HG03159 (cell line): ENCODE results near the gene ZBTB20.

ENCODE experiments used
- ATAC-seq: cut with Tn5 transposase; IDR thresholded peaks from one replicate; pipeline ENCODE4 v1.9.1; 2021; ENCODE audit warnings: mild to moderate bottlenecking, moderate library complexity; ENCODE audit not compliant: unreplicated experiment

ZBTB20 gene

GRCh38 chr3:114453361-114453780 lies 693.7 kb downstream of the ZBTB20 start:
- ATAC-seq = no peak

DNA sequence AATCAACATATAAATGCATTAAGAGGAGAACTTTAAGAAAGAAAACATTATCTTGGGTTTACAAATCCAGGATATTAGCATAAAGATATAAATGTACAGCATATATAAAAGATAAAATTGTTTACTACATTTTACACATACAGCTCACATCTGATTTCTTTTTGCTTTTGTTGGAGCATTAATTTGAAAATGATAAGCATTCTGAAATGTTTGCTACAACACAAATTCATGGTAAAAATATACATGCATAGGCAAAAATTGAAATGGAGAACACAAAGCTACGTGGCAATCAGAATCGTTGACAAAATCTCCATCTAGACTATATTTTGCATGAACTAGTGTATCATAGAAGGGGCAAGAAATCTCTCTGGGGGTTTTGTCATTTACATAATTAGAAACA lies 694.2 kb downstream of the ZBTB20 start:
- no peak for ATAC-seq

DNA sequence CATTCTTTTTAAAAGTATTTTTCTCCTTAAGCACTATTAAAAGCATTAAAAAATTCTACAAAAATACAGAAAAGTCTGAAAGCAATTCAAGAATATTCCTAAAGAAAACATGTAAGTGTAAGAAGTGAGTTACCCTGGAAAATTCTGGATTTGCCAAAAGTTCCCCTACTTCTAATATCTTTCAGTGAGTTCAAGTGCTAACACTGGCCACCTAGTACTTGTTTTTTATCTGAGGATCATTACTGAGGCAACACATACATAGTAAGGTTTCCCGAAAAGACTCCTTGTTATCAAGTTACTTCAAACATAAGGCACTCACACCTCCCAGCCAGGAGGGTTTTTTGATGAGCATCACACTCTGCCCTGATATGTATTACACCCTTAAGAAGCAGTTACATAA lies 694.8 kb downstream of the ZBTB20 start:
- no peak for ATAC-seq

DNA sequence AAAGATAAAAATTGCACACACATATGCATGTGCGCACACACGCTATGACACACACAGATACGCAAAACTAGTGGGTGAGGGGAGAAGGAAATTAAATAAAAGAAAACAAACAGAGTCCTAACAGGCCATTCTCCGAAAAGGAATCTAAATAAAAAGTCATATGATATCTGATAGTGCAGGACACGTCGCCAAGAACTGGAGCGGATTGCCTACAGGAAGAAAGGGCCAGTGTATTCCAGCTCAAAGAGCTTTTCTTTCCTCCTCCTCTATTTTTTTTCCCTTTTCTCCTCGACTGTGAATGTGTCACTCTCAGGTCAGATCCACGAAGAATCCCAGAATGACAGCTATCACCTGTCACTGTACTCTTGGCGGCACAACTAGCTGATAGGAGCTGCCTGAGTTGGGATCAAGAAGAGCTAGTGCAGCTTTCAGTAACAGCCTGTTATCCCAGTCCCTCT lies 695.5 kb downstream of the ZBTB20 start:
- ATAC-seq = peak; percentile 3

DNA sequence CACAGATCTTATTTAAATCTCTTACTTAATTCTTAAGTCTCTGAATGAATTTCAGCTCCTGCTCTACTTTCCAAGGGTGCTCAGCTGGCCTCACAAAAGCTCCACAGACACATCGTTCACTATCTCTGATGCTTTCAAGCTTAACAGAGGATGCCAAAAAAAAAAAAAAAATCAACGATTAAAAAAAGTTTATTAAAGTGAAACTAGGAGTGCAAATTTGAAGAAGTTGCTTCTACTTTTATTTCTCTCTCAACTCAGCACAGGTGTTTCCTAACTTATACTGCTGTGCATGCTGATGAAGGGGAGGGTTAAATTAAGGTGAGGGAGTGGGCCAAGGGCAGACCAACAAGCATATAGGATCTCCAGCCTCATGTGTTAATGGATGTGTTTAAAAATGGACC lies 696.0 kb downstream of the ZBTB20 start:
- peak; percentile 39 for ATAC-seq

GRCh38 chr3:114450008-114450596 lies 697.0 kb downstream of the ZBTB20 start:
- ATAC-seq = peak; percentile 38

- peak; percentile 35 for ATAC-seq
Observed at GRCh38 chr3:114449271-114450007, 697.6 kb downstream of the ZBTB20 start.

DNA sequence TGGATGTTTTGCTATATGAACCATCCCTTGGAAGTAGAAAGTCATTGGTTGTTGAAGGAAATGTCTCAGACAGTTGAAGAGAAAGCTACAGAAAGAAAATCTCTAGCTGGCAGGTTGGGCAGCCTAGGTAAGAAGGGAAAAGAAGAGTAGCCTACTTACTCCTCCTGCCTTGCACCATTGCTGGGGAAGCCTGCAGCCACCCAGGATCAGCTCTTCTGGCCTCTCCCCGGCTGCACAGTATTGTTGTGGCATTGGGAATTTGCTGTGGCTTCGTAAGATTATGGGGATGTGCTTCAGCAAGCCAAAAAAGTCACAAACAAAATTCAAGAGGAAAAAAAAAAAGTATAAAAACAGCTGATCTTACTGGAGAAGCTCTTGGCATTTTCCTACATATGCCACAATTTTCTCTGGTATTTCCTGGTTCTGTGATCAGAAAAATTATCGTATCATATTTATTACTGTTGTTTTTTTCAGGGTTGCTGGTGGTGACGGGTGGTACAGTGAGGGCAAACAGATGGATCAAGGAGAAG lies 699.1 kb downstream of the ZBTB20 start:
- ATAC-seq = no peak

GRCh38 chr3:114447545-114447944 lies 699.5 kb downstream of the ZBTB20 start:
- ATAC-seq = no peak

GRCh38 chr3:114446600-114446999 lies 700.5 kb downstream of the ZBTB20 start:
- no peak for ATAC-seq

DNA sequence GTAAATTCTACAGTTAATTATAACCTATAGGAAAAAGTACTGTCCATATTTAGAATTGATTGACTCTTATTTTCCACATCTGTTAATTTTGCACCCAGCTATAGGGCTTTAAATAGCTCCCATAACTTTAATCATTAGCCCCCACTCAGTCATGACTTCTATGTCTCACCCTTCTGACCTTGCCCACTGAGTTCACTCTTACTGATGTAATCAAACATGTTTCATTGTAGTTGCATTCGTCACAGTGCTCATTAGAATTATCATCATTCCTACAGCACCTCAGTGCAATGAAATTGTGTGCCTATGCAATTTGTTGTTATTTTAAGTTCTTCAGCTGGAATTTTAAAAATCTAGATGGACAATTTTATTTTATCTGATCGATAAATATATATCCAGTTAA lies 701.9 kb downstream of the ZBTB20 start:
- no peak for ATAC-seq

GRCh38 chr3:114444216-114444615 lies 702.9 kb downstream of the ZBTB20 start:
- no peak for ATAC-seq

GRCh38 chr3:114442246-114442645 lies 704.8 kb downstream of the ZBTB20 start:
- ATAC-seq = no peak

DNA sequence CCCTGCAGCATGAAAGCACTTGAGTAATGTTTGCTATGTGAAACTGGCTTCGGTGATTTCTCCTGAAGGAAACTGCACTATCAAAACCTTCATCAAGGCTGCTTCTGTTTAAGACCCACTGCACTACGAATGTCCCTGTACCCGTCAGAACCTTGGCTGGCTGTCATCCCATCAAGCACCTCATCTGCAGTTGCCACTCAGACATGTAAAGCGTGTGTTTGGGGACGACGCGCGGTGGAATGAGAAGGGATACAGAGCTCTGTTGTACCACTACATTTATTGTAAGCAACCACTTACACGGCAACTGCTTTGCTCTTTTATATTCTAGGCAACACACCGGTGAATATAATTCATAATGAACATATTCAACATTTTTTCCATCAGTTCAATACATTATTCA lies 705.7 kb downstream of the ZBTB20 start:
- no peak for ATAC-seq

GRCh38 chr3:114440700-114441099 lies 706.4 kb downstream of the ZBTB20 start:
- ATAC-seq = no peak

DNA sequence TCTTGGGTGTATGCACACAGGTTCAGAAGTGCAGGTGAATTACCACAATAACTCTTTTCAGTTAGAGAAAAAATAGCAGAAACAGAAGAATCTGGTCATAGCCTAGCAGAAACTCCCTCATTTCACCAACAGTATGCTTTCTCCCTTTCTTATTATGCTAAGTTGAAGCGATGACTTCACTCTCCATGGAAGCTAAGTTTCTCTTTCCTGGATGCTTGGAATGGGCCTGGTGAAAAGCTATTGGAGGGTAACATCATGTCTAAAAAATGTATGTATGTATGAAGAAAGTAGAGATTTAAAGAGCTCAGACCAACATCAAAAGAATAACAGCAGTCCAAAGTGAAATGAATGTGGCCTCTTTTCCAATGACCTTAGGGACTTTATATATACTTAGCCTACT lies 707.8 kb downstream of the ZBTB20 start:
- no peak for ATAC-seq

GRCh38 chr3:114437897-114438296 lies 709.2 kb downstream of the ZBTB20 start:
- no peak for ATAC-seq

DNA sequence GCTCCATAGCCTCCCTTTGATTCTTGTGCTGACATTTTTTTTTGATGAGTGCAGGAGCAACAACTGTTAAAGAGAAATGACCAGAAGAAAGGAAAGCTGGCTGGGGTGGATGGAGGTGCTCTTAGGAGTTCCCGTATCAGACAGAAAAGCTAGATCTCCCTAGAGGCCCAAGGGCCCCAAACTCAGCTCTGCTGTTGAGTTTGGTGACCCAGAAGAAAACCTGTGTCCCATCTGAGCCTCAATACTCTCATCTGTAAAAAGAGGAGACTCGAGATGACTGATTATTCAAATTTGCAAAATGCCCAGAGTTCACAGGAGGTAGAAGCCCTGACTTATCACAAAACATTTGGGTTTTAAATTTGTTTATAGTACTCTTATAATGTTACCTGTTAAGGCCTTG lies 710.9 kb downstream of the ZBTB20 start:
- no peak for ATAC-seq

- no peak for ATAC-seq
Observed at GRCh38 chr3:114435386-114436115, 711.5 kb downstream of the ZBTB20 start.

DNA sequence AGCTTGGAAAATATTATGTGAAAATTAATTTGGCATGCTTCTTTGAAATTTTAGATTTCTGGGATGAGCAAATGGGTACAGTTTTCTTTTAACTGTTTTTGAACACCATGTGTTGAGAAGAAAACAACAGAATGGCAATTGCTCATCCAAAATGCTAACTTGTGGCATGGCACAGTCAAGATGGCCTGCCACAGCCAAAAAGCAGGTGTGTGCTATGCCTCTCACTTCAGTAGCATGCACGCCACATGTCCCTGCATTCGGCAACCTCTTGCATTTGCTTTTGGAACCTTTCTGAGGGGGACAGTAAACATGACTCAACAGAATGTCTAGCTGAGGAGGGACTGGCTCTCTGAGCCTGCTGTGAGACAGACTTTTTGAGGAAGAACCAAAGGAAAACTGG lies 714.8 kb downstream of the ZBTB20 start:
- no peak for ATAC-seq

GRCh38 chr3:114428044-114428595 lies 719.0 kb downstream of the ZBTB20 start:
- ATAC-seq = peak; percentile 86
